Measurements from ENCODE around the gene ABCA13.

Gene ABCA13

DNA sequence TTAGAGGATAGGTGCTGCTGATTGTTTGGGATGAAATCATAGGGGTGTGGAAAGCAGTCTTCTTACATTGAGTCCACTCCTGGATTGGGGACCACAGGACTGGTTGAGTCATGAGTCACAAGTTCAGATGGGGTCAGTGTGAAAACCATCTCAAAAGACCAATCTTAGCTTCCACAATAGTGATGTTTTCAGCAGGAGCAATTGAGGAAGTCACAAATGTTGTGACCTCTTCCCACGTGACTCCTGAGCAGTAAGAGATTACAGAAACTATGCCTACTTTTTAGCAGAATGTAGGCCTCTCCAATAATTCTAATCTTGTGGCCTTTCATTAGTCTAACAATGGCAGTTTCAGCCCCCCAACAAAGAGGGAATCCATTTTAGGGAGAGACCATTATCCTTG, 496.1 kb downstream of the ABCA13 start:
- no peaks in the 10 kb centered on the region for H3K9me3 Mint-ChIP-seq
- no peak for DNase-seq

DNA sequence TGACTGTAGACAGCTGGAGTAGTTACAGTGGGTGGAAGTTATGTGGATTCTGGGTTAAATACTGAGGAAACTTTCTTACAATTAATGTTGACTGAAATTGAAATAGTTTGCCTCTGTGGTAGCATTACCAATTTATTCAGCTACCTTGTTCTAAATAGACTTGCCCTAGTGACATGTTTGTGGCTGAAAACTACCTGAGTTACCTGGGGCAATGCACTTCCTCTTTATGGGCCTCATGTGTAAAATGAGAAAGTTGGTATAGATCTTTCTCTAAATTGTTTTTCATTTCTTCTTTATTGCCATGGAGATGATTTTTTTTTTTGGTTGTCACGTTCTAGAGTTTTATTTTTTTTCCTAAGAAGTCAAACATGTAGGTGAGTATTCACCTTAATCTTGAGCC, 500.4 kb downstream of the ABCA13 start:
- no peak for DNase-seq
- Mint-ChIP-seq H3K36me3 (ENCODE audit: low read depth) (no peaks in the 10 kb centered on the region), H3K27me3 (ENCODE audit: low read depth, poor library complexity) (no peaks in the 10 kb centered on the region), H3K4me3 (no peak overlapping the region), H3K9me3 (peaks cover 23% of the 10 kb centered on the region), H3K27ac (no peak overlapping the region), H3K4me1 (no peaks in the 10 kb centered on the region)
- TF ChIP-seq, protein P1, sequence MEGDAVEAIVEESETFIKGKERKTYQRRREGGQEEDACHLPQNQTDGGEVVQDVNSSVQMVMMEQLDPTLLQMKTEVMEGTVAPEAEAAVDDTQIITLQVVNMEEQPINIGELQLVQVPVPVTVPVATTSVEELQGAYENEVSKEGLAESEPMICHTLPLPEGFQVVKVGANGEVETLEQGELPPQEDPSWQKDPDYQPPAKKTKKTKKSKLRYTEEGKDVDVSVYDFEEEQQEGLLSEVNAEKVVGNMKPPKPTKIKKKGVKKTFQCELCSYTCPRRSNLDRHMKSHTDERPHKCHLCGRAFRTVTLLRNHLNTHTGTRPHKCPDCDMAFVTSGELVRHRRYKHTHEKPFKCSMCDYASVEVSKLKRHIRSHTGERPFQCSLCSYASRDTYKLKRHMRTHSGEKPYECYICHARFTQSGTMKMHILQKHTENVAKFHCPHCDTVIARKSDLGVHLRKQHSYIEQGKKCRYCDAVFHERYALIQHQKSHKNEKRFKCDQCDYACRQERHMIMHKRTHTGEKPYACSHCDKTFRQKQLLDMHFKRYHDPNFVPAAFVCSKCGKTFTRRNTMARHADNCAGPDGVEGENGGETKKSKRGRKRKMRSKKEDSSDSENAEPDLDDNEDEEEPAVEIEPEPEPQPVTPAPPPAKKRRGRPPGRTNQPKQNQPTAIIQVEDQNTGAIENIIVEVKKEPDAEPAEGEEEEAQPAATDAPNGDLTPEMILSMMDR (IDR thresholded peaks at IDR 0.05), result no peak

More for the DNA sequence above, 496.1 kb downstream of the ABCA13 start:
- Mint-ChIP-seq H3K4me1 (no peaks in the 10 kb centered on the region), H3K27ac (no peak overlapping the region), H3K27me3 (ENCODE audit: low read depth, poor library complexity) (no peaks in the 10 kb centered on the region), H3K4me3 (no peak overlapping the region), H3K36me3 (ENCODE audit: low read depth) (no peaks in the 10 kb centered on the region)
- TF ChIP-seq, protein P1 (IDR thresholded peaks at IDR 0.05), result no peak

DNA sequence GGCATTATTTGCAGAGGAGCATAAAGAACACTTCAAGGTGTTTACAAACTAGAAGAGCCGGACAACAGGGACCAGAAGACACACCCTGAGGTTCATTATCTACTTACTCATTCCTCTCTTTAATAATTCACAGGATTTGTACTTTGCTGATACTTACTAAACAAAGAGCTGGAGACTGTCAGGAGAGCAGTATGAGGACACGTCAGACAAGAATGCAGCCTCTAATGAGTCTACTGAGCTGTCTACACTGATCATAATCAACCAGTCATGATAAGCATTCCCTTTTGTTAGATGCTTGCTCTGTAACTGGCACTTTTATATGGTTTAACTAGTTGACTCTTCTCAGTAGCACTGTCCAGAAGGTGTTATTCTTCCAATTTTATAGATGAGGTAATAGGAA, 509.7 kb downstream of the ABCA13 start:
- Mint-ChIP-seq H3K27me3 (ENCODE audit: low read depth, poor library complexity) (no peaks in the 10 kb centered on the region), H3K9me3 (peaks cover 19% of the 10 kb centered on the region), H3K36me3 (ENCODE audit: low read depth) (no peaks in the 10 kb centered on the region), H3K4me3 (no peak overlapping the region), H3K4me1 (no peaks in the 10 kb centered on the region), H3K27ac (no peak overlapping the region)
- no peak for DNase-seq
- TF ChIP-seq, protein P1 (IDR thresholded peaks at IDR 0.05), result no peak

DNA sequence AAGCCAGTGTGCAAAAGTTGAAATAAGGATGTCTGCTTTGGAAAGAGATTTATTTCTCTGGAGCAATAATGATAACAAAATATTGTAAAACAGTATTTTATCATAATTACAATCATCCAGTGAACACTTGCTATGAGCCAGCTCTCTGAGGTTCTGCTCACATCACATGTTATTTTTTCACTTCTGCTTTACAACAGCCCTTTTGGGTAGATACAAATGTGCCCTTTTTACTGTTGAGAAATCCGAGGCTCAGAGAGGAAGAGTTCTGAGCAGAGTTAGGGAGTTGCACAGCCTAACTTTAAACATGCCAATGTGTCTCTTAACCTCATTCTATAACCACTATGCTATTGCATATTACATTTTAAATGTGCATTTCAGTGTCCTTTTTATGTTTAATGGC, 520.5 kb downstream of the ABCA13 start:
- Mint-ChIP-seq H3K9me3 (peaks cover 16% of the 10 kb centered on the region), H3K27ac (no peak overlapping the region), H3K4me3 (no peak overlapping the region), H3K27me3 (ENCODE audit: low read depth, poor library complexity) (peaks cover 3% of the 10 kb centered on the region), H3K4me1 (peaks cover 6% of the 10 kb centered on the region), H3K36me3 (ENCODE audit: low read depth) (no peaks in the 10 kb centered on the region)
- TF ChIP-seq, protein P1 (IDR thresholded peaks at IDR 0.05), result no peak
- DNase-seq, result no peak
